Fibroblast of lung (primary cell): ENCODE results near the gene GALNT18. TPM values are rescaled to one million over a fixed set of nuclear protein-coding genes. Genes with fewer than 3 reads are reported as not detected.

Experiments used
- DNase-seq, 2 donors: peaks; one replicate each; pipeline versions ENCODE4 v3.0.0 to v3.0.0-alpha.2; 2010; ENCODE audit warnings: low read depth in 2 of 2
- H2AFZ ChIP-seq: 2 replicates; pipeline ENCODE4 v1.5.1; 2012; ENCODE audit warnings: low read length, control low read depth, inconsistent platforms
- H3K27ac ChIP-seq: 2 replicates; pipeline ENCODE4 v1.5.1; 2011; ENCODE audit warnings: low read length, control low read depth; ENCODE audit not compliant: insufficient read depth
- H3K27me3 ChIP-seq: 2 replicates; pipeline ENCODE4 v1.5.1; 2011; ENCODE audit warnings: mild to moderate bottlenecking, low read length; ENCODE audit not compliant: control insufficient read depth, insufficient read depth
- H3K36me3 ChIP-seq: 2 replicates; pipeline ENCODE4 v1.5.1; 2011; ENCODE audit warnings: low read length; ENCODE audit not compliant: control insufficient read depth, insufficient read depth
- H3K4me1 ChIP-seq: 2 replicates; pipeline ENCODE4 v1.5.1; 2011; ENCODE audit warnings: low read length; ENCODE audit not compliant: control insufficient read depth, insufficient read depth; ENCODE audit errors: extremely low read depth
- H3K4me2 ChIP-seq: 2 replicates; pipeline ENCODE4 v1.5.1; 2011; ENCODE audit warnings: low read length, control low read depth; ENCODE audit not compliant: insufficient read depth; ENCODE audit errors: extremely low read depth
- H3K4me3 ChIP-seq, 4 experiments: fragments of 200-600 bp in 1 of 4; sonication (generic) in 1 of 4; replicated peaks in 1 of 4; 2 replicates each; pipeline ENCODE4 v1.5.1; 2011 to 2016; ENCODE audit warnings: low read length in 4 of 4, low read depth in 3 of 4, mild to moderate bottlenecking in 3 of 4, control low read depth in 2 of 4, inconsistent platforms in 1 of 4, mixed read lengths in 1 of 4; ENCODE audit not compliant: insufficient read depth in 1 of 4; ENCODE audit errors: control extremely low read depth in 1 of 4
- H3K79me2 ChIP-seq: 2 replicates; pipeline ENCODE4 v1.5.1; 2012; ENCODE audit warnings: mild to moderate bottlenecking, low read length, inconsistent platforms; ENCODE audit not compliant: control insufficient read depth, insufficient read depth
- H3K9ac ChIP-seq: 2 replicates; pipeline ENCODE4 v1.5.1; 2011; ENCODE audit warnings: mild to moderate bottlenecking, low read length, control low read depth; ENCODE audit not compliant: insufficient read depth
- H3K9me3 ChIP-seq: 2 replicates; pipeline ENCODE4 v1.5.1; 2012; ENCODE audit warnings: low read depth, low read length; ENCODE audit not compliant: control insufficient read depth, insufficient read depth
- H4K20me1 ChIP-seq: 2 replicates; pipeline ENCODE4 v1.5.1; 2011; ENCODE audit warnings: low read length; ENCODE audit not compliant: control insufficient read depth, insufficient read depth; ENCODE audit errors: extremely low read depth
- CTCF ChIP-seq, 2 donors: IDR thresholded peaks in 1 of 2; conservative IDR thresholded peaks in 1 of 2; 1 replicate in 1 of 2; 2 replicates in 1 of 2; pipeline ENCODE4 v1.5.1; 2011 to 2012; ENCODE audit warnings: low read length in 2 of 2, control low read depth in 1 of 2, inconsistent platforms in 1 of 2, low read depth in 1 of 2, mild to moderate bottlenecking in 1 of 2
- EZH2 ChIP-seq: IDR thresholded peaks from 2 replicates; pipeline ENCODE4 v1.5.1; 2012; ENCODE audit warnings: low read length, control low read depth, mild to moderate bottlenecking; ENCODE audit errors: missing control alignments
- polyA plus RNA-seq, 2 donors: library from polyadenylated mRNA; depleted of rRNA in 1 of 2; stranded (reverse) in 1 of 2; unstranded in 1 of 2; fragments of >200 nt; gene quantifications; 2 replicates each; pipeline ENCODE4 v1.2.1, GENCODE V29; 2011 to 2012; ENCODE audit warnings: missing spikeins in 1 of 2
- total RNA-seq: library from RNA; depleted of rRNA; stranded (reverse); fragments of >200 nt; gene quantifications from 2 replicates; pipeline ENCODE4 v1.2.1, GENCODE V29; 2014

GALNT18 gene
- total and polyA plus RNA-seq, 2 donors (not counting 1 experiment from before 2014, with no cell fraction given) = 0.50 to 19.3 TPM

DNA sequence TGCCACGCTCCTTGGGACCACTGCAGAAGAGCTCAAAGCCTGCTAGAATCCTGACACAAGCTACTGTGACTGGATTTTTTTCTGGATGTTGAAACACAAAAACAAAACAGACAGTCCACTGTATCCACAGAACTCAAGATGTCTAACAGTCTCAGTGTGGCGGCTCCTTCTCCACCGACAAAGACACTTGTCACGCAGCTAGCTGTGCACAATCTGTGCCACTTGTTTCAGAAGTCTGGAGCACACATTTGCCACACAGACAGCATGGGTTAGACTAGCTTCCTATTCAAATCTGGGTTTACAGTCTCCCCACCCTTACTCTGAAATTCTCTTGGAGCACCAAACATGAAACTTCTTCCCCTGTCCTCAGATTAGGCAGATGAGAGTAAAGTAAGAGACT, 99.2 kb downstream of the GALNT18 start:
- no peak overlapping the region for H3K4me2 ChIP-seq
- no peak overlapping the region for H3K4me3 ChIP-seq
- H3K27ac ChIP-seq = no peak overlapping the region
- H3K9ac ChIP-seq = no peak overlapping the region
- DNase-seq = no peak
- no peaks in the 10 kb centered on the region for H3K4me1 ChIP-seq
- H3K79me2 ChIP-seq = no peaks in the 10 kb centered on the region
- H2AFZ ChIP-seq = no peak overlapping the region
- no peaks in the 10 kb centered on the region for H3K36me3 ChIP-seq
- TF ChIP-seq EZH2 = no peak
- no peak for TF ChIP-seq CTCF (conservative IDR thresholded peaks at IDR 0.05 in 1 of 2, IDR thresholded peaks at IDR 0.05 in 1 of 2; ENCODE audit: low read depth in 1 of 2, low read length in 2 of 2)
- no peaks in the 10 kb centered on the region for H3K27me3 ChIP-seq
- H3K9me3 ChIP-seq = no peaks in the 10 kb centered on the region
- no peaks in the 10 kb centered on the region for H4K20me1 ChIP-seq

DNA sequence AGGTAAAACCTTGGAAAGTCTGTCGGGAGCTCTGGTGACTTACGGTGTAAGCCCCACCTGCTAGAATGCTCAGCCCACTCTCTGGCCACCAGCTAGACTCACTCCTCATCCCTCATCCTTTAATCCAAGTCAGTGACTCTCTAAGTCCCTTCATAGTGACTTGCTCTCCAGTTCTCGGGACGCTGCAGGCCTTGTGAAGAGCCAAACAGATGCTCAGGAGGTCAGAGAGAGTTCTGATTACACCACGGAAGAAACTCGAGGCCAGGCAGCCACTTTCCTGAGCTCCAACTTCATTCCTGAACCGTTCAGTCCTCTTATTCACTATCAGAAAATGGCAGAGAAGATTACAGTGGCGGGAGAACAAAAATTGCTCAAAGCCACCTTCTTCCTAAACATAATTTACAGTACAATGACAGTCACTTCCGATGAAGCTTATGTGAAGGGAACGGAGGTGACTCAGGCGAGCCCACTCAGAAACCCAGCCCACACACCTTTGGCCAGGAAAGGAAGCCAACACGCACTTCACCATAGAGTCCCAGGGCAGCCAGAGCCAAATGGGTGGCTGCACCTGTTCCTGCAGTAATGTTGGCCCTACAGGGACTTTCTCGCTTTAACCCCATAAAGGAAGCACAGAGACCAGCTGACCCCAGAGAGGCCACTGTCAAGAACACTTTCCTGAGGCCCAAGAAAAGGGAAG, 100.4 kb downstream of the GALNT18 start:
- Histone ChIP-seq H2AFZ (no peak overlapping the region), H3K27me3 (no peaks in the 10 kb centered on the region), H3K79me2 (no peaks in the 10 kb centered on the region), H3K36me3 (no peaks in the 10 kb centered on the region), H3K9ac (no peak overlapping the region), H3K4me3 (no peak overlapping the region), H3K4me1 (no peaks in the 10 kb centered on the region), H3K4me2 (no peak overlapping the region), H3K9me3 (no peaks in the 10 kb centered on the region), H4K20me1 (no peaks in the 10 kb centered on the region), H3K27ac (no peak overlapping the region)
- no peak for DNase-seq
- no peak for TF ChIP-seq CTCF (conservative IDR thresholded peaks at IDR 0.05 in 1 of 2, IDR thresholded peaks at IDR 0.05 in 1 of 2; ENCODE audit: low read depth in 1 of 2, low read length in 2 of 2)
- TF ChIP-seq EZH2 = no peak

DNA sequence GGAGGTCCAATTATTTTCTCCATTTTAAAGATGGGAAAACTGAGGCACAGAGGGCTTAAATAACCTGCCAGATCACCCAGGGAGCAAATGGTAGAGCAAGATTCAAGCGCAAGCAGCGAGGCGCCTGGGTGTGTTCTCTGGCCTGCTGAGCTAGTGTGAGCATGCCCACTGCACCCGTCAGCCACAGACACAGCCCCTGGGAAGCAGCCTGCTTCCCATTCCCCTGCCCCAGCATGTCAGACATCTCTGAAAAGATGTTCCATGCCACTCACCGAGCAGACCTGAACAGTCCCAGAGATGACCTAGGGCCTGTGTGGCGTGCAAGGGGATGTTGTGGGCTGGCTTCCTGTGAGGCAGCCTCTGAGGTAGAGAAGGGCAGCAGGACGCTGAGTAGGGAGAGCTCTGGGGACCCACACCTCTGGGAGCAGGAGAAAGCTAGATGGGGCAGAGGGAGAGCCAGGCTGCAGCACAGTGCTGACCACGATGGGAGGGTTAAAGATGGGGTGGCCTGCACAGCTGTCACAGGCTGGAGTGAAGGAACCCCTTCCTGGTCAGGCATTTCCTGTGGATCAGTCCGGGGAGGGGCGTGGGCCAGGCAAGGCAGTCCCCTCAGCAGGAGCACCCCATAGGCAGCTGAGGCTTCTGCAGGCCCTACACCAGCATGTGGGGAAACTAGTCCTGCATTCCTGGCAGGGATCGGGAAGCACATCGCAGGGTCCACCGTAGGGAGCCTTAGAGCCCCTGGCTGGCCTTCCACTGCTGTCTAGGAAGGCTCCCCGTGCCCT, 101.4 kb downstream of the GALNT18 start:
- no peaks in the 10 kb centered on the region for H3K79me2 ChIP-seq
- no peak overlapping the region for H3K4me2 ChIP-seq
- H3K9ac ChIP-seq = no peak overlapping the region
- H3K4me3 ChIP-seq = no peak overlapping the region
- DNase-seq = no peak
- H4K20me1 ChIP-seq = no peaks in the 10 kb centered on the region
- H3K36me3 ChIP-seq = no peaks in the 10 kb centered on the region
- H3K27me3 ChIP-seq = no peaks in the 10 kb centered on the region
- no peaks in the 10 kb centered on the region for H3K4me1 ChIP-seq
- TF ChIP-seq CTCF (conservative IDR thresholded peaks at IDR 0.05 in 1 of 2, IDR thresholded peaks at IDR 0.05 in 1 of 2; ENCODE audit: low read depth in 1 of 2, low read length in 2 of 2) (no peak), EZH2 (no peak)
- no peaks in the 10 kb centered on the region for H3K9me3 ChIP-seq
- no peak overlapping the region for H2AFZ ChIP-seq
- H3K27ac ChIP-seq = no peak overlapping the region
